Subcutaneous abdominal adipose tissue (tissue), 5 donors: ENCODE results near the gene ZCCHC4.

Experiments
- H3K27ac ChIP-seq: one replicate; pipeline ENCODE4 v1.7.0; 2013; ENCODE audit warnings: low read depth, mild to moderate bottlenecking, inconsistent platforms, low read length, moderate library complexity
- H3K27me3 ChIP-seq, 5 donors: one replicate each; pipeline ENCODE4 v1.7.0; 2013; ENCODE audit warnings: low read length in 5 of 5, inconsistent platforms in 1 of 5; ENCODE audit not compliant: control insufficient read depth in 5 of 5, insufficient read depth in 4 of 5
- H3K36me3 ChIP-seq, 5 donors: one replicate each; pipeline ENCODE4 v1.7.0; 2013; ENCODE audit warnings: low read length in 5 of 5; ENCODE audit not compliant: control insufficient read depth in 5 of 5, insufficient read depth in 5 of 5
- H3K4me1 ChIP-seq, 5 donors: one replicate each; pipeline ENCODE4 v1.7.0; 2013; ENCODE audit warnings: low read length in 5 of 5, mild to moderate bottlenecking in 3 of 5, moderate library complexity in 1 of 5; ENCODE audit not compliant: control insufficient read depth in 5 of 5, insufficient read depth in 5 of 5
- H3K4me3 ChIP-seq, 5 donors: one replicate each; pipeline ENCODE4 v1.7.0; 2013; ENCODE audit warnings: low read length in 5 of 5, low read depth in 1 of 5
- H3K9ac ChIP-seq, 5 donors: one replicate each; pipeline ENCODE4 v1.7.0; 2013; ENCODE audit warnings: low read length in 5 of 5, mild to moderate bottlenecking in 4 of 5, moderate library complexity in 3 of 5
- H3K9me3 ChIP-seq, 5 donors: one replicate each; pipeline ENCODE4 v1.7.0; 2013; ENCODE audit warnings: low read length in 5 of 5; ENCODE audit not compliant: control insufficient read depth in 5 of 5
- donor health status: healthy.
- donor health status: healthy.
- donor health status: healthy.
- donor health status: healthy.
- donor health status: healthy.

The ZCCHC4 gene

GRCh38 chr4:25347971-25348370, 35.4 kb downstream of the ZCCHC4 start:
- H3K36me3 ChIP-seq = peaks cover 6 to 25% (median 12%) of the 10 kb centered on the region in 5 donors
- no peak overlapping the region for H3K27ac ChIP-seq
- no peaks in the 10 kb centered on the region for H3K27me3 ChIP-seq
- H3K9me3 ChIP-seq = no peaks in the 10 kb centered on the region
- no peak overlapping the region for H3K4me3 ChIP-seq
- no peaks in the 10 kb centered on the region for H3K4me1 ChIP-seq
- H3K9ac ChIP-seq = no peak overlapping the region

GRCh38 chr4:25350561-25350960, 38.0 kb downstream of the ZCCHC4 start:
- no peak overlapping the region for H3K9ac ChIP-seq
- peaks cover 6 to 28% (median 12%) of the 10 kb centered on the region in 5 donors for H3K36me3 ChIP-seq
- H3K9me3 ChIP-seq = no peaks in the 10 kb centered on the region
- no peak overlapping the region for H3K4me3 ChIP-seq
- no peaks in the 10 kb centered on the region for H3K27me3 ChIP-seq
- H3K4me1 ChIP-seq = no peaks in the 10 kb centered on the region
- H3K27ac ChIP-seq = no peak overlapping the region

GRCh38 chr4:25351777-25352416, 39.3 kb downstream of the ZCCHC4 start:
- peaks cover 6 to 28% (median 12%) of the 10 kb centered on the region in 5 donors for H3K36me3 ChIP-seq
- no peak overlapping the region for H3K27ac ChIP-seq
- H3K4me3 ChIP-seq = no peak overlapping the region
- H3K9me3 ChIP-seq = no peaks in the 10 kb centered on the region
- no peak overlapping the region for H3K9ac ChIP-seq
- no peaks in the 10 kb centered on the region for H3K4me1 ChIP-seq
- H3K27me3 ChIP-seq = no peaks in the 10 kb centered on the region

GRCh38 chr4:25356068-25356467, 43.5 kb downstream of the ZCCHC4 start:
- no peak overlapping the region for H3K27ac ChIP-seq
- H3K36me3 ChIP-seq = peaks cover 8 to 15% (median 9%) of the 10 kb centered on the region in 5 donors
- no peaks in the 10 kb centered on the region for H3K4me1 ChIP-seq
- no peaks in the 10 kb centered on the region for H3K9me3 ChIP-seq
- H3K4me3 ChIP-seq = no peak overlapping the region
- H3K9ac ChIP-seq = no peak overlapping the region
- H3K27me3 ChIP-seq = no peaks in the 10 kb centered on the region

- no peak overlapping the region for H3K4me3 ChIP-seq
- H3K27me3 ChIP-seq = no peaks in the 10 kb centered on the region
- peaks cover 2 to 19% (median 9%) of the 10 kb centered on the region in 5 donors for H3K36me3 ChIP-seq
- H3K27ac ChIP-seq = no peak overlapping the region
- no peaks in the 10 kb centered on the region for H3K9me3 ChIP-seq
- H3K9ac ChIP-seq = no peak overlapping the region
- H3K4me1 ChIP-seq = no peaks in the 10 kb centered on the region
Observed at GRCh38 chr4:25358515-25359275, 46.1 kb downstream of the ZCCHC4 start.

- H3K36me3 ChIP-seq = peaks cover 15 to 33% (median 20%) of the 10 kb centered on the region in 5 donors
- H3K9ac ChIP-seq = no peak overlapping the region
- H3K27me3 ChIP-seq = no peaks in the 10 kb centered on the region
- no peaks in the 10 kb centered on the region for H3K4me1 ChIP-seq
- no peak overlapping the region for H3K4me3 ChIP-seq
- no peaks in the 10 kb centered on the region for H3K9me3 ChIP-seq
- no peak overlapping the region for H3K27ac ChIP-seq
Observed at GRCh38 chr4:25361253-25361652, 48.7 kb downstream of the ZCCHC4 start.

- no peaks in the 10 kb centered on the region for H3K27me3 ChIP-seq
- H3K36me3 ChIP-seq = peaks cover 11 to 38% (median 24%) of the 10 kb centered on the region in 5 donors
- H3K9me3 ChIP-seq = no peaks in the 10 kb centered on the region
- no peak overlapping the region for H3K27ac ChIP-seq
- no peak overlapping the region for H3K9ac ChIP-seq
- no peaks in the 10 kb centered on the region for H3K4me1 ChIP-seq
- no peak overlapping the region for H3K4me3 ChIP-seq
Observed at GRCh38 chr4:25367004-25367621, 54.5 kb downstream of the ZCCHC4 start.

GRCh38 chr4:25367877-25368276, 55.3 kb downstream of the ZCCHC4 start:
- Histone ChIP-seq H3K9ac (no peak overlapping the region), H3K27ac (no peak overlapping the region), H3K36me3 (peaks cover 10 to 36% (median 22%) of the 10 kb centered on the region in 5 donors), H3K4me1 (no peaks in the 10 kb centered on the region), H3K27me3 (no peaks in the 10 kb centered on the region), H3K9me3 (no peaks in the 10 kb centered on the region), H3K4me3 (no peak overlapping the region)

- Histone ChIP-seq H3K4me1 (no peaks in the 10 kb centered on the region), H3K27me3 (no peaks in the 10 kb centered on the region), H3K4me3 (no peak overlapping the region), H3K36me3 (peaks cover 9 to 35% (median 22%) of the 10 kb centered on the region in 5 donors), H3K27ac (no peak overlapping the region), H3K9ac (no peak overlapping the region), H3K9me3 (no peaks in the 10 kb centered on the region)
Observed at GRCh38 chr4:25368315-25368714, 55.7 kb downstream of the ZCCHC4 start.

GRCh38 chr4:25370242-25370641, 57.7 kb downstream of the ZCCHC4 start:
- Histone ChIP-seq H3K36me3 (peaks cover 1 to 26% (median 14%) of the 10 kb centered on the region in 5 donors), H3K9ac (no peak overlapping the region), H3K4me1 (no peaks in the 10 kb centered on the region), H3K4me3 (no peak overlapping the region), H3K9me3 (no peaks in the 10 kb centered on the region), H3K27me3 (no peaks in the 10 kb centered on the region), H3K27ac (no peak overlapping the region)
